Adipocyte (in vitro differentiated cells): Measurements from ENCODE around the gene TRAM2.

Experiments
- DNase-seq: peaks from one replicate; pipeline ENCODE4 v3.0.0-alpha.2; 2015; ENCODE audit warnings: low read depth
- H3K27me3 ChIP-seq: replicated peaks from 2 replicates; pipeline ENCODE4 v1.7.0; 2013; ENCODE audit warnings: mild to moderate bottlenecking, low read length, moderate library complexity; ENCODE audit not compliant: control insufficient read depth, insufficient read depth
- H3K36me3 ChIP-seq: 2 replicates; pipeline ENCODE4 v1.7.0; 2013; ENCODE audit warnings: low read length, mild to moderate bottlenecking, moderate library complexity; ENCODE audit not compliant: control insufficient read depth, insufficient read depth, severe bottlenecking
- H3K4me1 ChIP-seq: 2 replicates; pipeline ENCODE4 v1.7.0; 2013; ENCODE audit warnings: mild to moderate bottlenecking, low read length, moderate library complexity; ENCODE audit not compliant: control insufficient read depth, insufficient read depth
- H3K4me3 ChIP-seq: 2 replicates; pipeline ENCODE4 v1.7.0; 2013; ENCODE audit warnings: mild to moderate bottlenecking, low read length, moderate library complexity
- H3K9ac ChIP-seq: 2 replicates; pipeline ENCODE4 v1.7.0; 2013; ENCODE audit warnings: mild to moderate bottlenecking, low read length, moderate library complexity
- H3K9me3 ChIP-seq: 2 replicates; pipeline ENCODE4 v1.7.0; 2013; ENCODE audit warnings: mild to moderate bottlenecking, low read length, moderate library complexity; ENCODE audit not compliant: control insufficient read depth

TRAM2 gene

DNA sequence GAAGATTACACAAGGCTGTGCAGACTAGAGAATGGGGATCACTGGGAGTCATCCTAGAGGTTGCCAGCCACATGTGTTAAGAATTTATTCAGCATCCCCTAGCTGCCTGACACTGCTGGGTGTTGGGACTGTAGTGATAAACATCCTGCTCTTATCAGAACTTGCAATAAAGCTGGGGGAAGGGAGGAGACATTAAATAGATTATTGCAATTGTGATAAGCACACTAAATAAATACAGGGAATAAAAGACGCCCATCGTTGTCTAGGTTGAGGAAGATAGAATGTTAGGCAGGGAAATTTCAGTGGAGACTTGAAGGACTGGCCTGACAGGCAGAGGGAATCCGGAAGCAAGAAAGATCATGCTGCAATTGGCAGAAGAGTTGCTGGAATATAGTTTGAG is 33.2 kb upstream of the TRAM2 start:
- no peaks in the 10 kb centered on the region for H3K27me3 ChIP-seq
- no peak overlapping the region for H3K9ac ChIP-seq
- H3K9me3 ChIP-seq = no peaks in the 10 kb centered on the region
- H3K4me1 ChIP-seq = peaks cover 8% of the 10 kb centered on the region
- H3K36me3 ChIP-seq = no peaks in the 10 kb centered on the region
- DNase-seq = no peak
- no peak overlapping the region for H3K4me3 ChIP-seq

DNA sequence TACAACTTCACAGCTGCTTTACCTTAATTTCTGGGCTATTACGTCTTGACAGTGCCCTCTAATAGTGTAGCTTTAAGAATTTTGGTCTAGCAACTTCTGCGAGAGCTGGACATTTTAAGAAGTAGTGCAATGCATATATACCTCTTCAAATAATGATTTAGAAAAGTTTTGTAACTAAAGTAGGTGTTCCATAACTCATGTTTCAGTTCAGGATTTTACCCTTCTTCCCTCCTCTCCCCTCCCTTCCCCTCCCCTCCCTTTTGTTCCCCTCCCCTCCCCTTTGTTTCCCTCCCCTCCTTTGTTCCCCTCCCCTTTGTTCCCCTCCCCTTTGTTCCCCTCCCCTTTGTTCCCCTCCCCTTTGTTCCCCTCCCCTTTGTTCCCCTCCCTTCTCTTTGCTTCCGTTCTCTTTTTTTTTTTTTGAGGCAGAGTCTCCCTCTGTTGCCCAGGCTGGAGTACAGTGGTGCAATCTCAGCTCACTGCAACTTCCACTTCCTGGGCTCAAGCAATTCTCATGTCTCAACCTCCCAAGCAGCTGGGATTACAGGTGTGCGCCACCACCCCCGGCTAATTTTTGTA is 28.8 kb upstream of the TRAM2 start:
- Histone ChIP-seq H3K27me3 (no peaks in the 10 kb centered on the region), H3K9ac (no peak overlapping the region), H3K4me3 (no peak overlapping the region), H3K4me1 (peaks cover 17% of the 10 kb centered on the region), H3K36me3 (no peaks in the 10 kb centered on the region), H3K9me3 (no peaks in the 10 kb centered on the region)
- DNase-seq = no peak

DNA sequence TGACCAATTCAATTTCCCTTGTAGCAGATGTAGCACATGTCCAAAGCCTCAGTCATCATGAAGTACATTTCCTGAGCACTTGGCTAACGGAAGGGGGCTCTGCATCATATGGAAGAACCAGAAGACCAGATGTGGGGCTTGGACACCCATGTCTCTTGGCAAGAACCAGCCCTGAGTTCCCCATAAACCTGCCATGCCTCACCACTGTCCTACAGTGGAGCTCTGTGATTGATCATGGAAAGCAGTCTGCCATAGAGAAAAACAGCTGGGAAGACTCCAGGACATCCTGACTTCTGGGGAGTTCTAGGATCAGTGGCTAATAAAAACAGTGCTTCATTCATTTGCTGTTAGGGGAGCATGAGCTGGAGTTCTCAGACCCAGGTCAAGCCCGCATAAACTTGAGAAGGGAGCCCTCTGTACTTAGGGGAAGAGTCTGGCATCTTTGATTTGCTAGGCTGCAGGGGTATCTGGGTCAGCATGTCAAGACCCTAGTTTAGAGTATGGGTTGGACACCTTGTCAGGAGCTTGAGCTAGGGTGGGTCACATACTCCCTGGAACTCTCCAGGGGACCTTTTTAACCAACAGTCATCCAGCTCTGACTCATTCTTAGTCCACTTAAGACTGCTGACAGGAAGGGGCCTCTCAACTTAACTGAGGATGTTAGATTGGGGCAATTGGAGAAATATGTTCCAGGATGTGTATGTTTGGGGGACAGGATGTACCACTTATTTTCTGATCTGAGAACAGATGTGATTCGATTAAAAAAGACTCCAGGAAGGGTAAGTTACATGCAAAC is 26.3 kb upstream of the TRAM2 start:
- peaks cover 22% of the 10 kb centered on the region for H3K4me1 ChIP-seq
- H3K36me3 ChIP-seq = no peaks in the 10 kb centered on the region
- H3K9me3 ChIP-seq = no peaks in the 10 kb centered on the region
- no peak overlapping the region for H3K4me3 ChIP-seq
- no peaks in the 10 kb centered on the region for H3K27me3 ChIP-seq
- H3K9ac ChIP-seq = peak overlapping the region; percentile 52
- DNase-seq = peak; percentile 67

DNA sequence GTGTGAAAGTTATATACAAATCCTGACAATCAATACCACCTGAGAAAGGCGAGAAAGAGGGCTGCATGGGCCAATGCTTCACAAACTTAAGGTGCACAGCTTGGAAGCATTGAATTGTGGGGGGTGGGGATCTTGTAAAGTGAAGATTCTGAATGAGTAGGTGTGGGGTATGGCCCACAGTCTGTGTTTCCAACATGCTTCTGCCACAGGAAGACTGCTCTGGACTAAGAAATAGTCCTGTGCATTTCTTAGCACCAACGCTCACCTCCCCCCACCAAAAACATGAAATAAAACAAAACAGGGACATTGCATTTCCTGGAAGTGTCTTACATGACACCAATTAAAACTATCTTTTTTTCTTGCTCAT is 21.9 kb upstream of the TRAM2 start:
- Histone ChIP-seq H3K4me1 (peaks cover 60% of the 10 kb centered on the region), H3K4me3 (no peak overlapping the region), H3K36me3 (no peaks in the 10 kb centered on the region), H3K9me3 (no peaks in the 10 kb centered on the region), H3K9ac (peak overlapping the region; percentile 78), H3K27me3 (no peaks in the 10 kb centered on the region)
- DNase-seq = no peak

DNA sequence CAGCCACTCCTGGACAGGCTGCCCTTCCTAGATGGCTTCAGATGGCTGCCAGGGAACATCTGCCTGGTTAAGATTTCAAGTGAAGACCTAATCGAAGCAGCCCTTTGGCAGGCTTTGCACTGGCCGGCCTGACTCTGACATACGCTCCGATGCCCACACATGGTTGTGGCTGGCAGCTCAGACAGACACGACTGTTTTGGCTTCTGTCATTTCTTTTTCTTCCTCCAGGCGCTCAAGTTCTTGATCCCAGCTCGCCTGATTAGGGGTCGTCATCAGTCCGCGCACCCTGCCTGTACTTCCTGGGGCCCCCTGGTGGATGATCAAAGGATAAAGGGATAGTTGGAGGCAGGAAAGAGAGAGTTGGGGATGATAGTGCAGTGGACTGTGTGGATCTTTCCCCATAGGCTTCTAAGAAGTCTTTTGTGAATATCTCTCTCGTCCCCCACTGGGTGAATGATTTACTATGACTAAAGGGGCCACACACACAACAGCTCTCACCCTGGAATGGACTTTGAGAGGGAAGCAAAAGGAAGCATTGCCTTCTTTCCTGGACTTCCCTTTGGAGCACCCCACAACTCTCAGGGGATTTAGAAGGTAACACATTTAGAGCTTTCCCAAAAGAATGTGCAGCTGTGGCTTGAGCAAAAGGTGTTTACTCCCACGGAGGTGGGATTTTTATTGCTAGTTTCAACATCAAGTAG is 21.4 kb upstream of the TRAM2 start:
- H3K4me3 ChIP-seq = peak overlapping the region; percentile 35

DNA sequence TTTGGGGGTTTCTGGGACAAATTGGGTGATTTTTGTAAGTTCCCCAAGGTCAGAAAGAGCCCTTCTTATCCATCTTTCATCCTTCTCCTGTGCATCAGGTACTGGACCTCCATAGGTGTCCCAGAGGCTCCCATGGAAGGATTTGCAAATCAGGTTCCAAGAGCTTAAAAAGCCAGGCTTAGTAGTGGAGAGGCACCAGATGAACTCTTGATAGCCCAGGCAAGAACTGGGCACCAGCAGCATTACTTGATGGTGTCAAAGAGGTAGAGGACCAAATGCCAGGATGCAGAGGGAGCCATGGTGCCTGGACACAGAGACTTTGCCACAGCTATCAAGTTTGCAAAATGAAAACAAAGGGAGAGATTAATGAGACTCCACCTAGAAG is 20.9 kb upstream of the TRAM2 start:
- peak overlapping the region; percentile 35 for H3K4me3 ChIP-seq
- no peak for DNase-seq
- H3K36me3 ChIP-seq = no peaks in the 10 kb centered on the region
- no peaks in the 10 kb centered on the region for H3K9me3 ChIP-seq
- H3K9ac ChIP-seq = peak overlapping the region; percentile 78
- no peaks in the 10 kb centered on the region for H3K27me3 ChIP-seq
- H3K4me1 ChIP-seq = peaks cover 50% of the 10 kb centered on the region

More for the DNA sequence above, 21.4 kb upstream of the TRAM2 start:
- no peaks in the 10 kb centered on the region for H3K27me3 ChIP-seq
- peak; percentile 89 for DNase-seq
- peak overlapping the region; percentile 78 for H3K9ac ChIP-seq
- H3K4me1 ChIP-seq = peaks cover 55% of the 10 kb centered on the region
- H3K9me3 ChIP-seq = no peaks in the 10 kb centered on the region
- no peaks in the 10 kb centered on the region for H3K36me3 ChIP-seq

DNA sequence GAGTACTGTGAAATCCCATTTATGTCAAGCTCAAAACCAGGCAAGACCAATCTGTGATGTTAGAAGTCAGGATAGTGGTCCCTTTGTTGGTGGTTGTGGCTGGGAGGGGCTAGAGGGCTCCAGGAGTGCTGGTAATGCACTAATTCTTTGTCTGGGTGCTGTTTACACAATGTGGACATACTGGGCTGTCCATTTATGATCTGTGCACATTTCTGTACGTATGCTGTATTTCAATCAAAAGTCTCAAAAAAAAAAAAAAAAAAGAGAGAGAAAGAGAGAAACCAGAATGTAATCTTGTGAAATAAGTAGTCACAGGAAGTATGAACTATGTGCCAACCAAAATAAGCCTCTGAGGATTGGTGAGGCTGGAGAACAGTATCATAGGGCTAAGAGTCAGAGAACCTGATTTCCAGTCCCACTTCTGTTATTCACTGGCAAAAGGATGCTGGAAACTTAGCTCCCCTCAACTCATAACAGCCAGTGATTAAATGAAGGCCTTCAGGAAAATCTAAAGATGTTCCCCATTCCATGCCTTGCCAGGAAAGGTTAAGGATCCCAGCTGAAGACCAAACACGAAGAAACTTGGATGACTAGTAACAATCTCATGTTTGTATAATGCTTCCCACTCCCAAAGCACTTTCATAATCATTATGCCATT is 19.6 kb upstream of the TRAM2 start:
- Histone ChIP-seq H3K36me3 (no peaks in the 10 kb centered on the region), H3K9ac (peak overlapping the region; percentile 78), H3K4me1 (peaks cover 54% of the 10 kb centered on the region), H3K27me3 (no peaks in the 10 kb centered on the region), H3K4me3 (peak overlapping the region; percentile 42), H3K9me3 (no peaks in the 10 kb centered on the region)
- DNase-seq = peak; percentile 86

DNA sequence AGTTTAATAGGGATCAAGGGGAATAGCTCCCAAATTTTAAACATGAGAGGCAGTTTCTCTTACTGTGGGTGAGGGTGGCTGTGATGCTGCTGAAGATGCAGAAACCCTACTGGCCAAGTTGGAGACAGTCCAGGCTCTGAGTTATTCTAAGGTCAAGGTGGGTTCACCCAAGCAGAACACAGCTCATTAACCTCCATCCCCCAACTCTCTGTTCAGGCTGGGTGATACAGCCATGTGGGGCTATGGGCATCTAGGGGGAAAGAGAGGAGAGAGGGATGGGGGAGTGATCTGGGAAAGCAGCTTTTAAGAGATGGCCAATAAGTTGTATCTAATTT is 18.9 kb upstream of the TRAM2 start:
- no peaks in the 10 kb centered on the region for H3K36me3 ChIP-seq
- no peak for DNase-seq
- H3K9ac ChIP-seq = peak overlapping the region; percentile 78
- peak overlapping the region; percentile 42 for H3K4me3 ChIP-seq
- H3K27me3 ChIP-seq = no peaks in the 10 kb centered on the region
- no peaks in the 10 kb centered on the region for H3K9me3 ChIP-seq
- H3K4me1 ChIP-seq = peaks cover 59% of the 10 kb centered on the region

DNA sequence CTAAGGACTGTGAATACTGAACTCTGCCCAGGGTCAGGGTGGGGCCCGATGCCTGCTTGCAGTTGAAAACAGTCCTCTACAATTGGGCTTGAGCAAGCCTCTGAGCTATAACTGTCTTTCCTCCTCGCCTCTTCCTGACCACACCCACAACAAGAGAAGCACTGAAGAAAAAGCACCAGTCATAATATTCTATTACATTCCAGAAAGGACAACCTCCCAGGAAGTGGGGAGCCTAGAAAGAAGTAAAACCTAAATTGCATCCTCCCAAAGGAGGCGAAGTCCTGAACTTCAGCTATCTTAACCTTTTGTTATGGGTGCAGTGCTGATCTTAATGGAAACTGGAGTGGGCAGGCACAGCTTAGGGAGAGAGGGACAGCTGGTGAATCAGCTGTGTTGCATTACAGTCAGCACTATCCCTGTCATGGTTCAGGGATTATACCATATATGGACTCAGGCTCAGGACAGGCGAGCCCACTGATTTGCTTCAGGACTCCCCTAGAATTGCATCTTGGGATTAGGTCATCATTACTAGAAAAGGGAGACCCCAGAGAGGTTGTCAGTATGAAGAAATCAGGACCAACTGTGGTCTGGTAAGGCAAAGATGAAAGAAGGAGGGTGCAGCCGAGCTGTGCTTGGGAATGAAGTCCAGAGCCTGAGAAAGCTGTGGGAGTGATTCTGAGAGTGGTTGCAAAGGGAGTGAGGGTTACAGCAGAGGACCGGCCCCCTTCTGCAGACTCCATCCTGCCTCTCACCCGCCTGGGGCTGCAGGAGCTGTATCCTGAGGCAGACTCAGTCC is 18.3 kb upstream of the TRAM2 start:
- Histone ChIP-seq H3K27me3 (no peaks in the 10 kb centered on the region), H3K4me3 (peak overlapping the region; percentile 42), H3K36me3 (no peaks in the 10 kb centered on the region), H3K9me3 (no peaks in the 10 kb centered on the region), H3K4me1 (peaks cover 65% of the 10 kb centered on the region), H3K9ac (peak overlapping the region; percentile 78)
- peak; percentile 93 for DNase-seq

DNA sequence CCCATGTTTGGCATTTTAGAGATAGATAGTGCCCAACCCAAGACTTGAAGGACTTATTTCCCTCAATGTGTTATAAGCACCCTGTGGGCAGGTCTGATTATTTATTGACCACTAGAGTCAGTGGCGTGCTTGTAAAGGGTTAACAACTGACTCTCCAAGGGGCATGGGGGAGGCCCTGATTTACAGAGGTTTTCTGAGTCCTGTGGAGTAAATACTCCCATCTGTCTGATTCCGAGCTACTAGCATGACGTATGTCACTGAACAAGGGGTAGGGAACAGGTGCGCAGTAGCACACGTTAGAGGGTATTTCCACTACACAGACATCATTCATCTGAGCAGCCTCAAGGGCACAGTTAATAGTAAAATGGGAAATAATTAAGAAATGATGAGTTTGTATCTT is 17.4 kb upstream of the TRAM2 start:
- H3K4me3 ChIP-seq = no peak overlapping the region
- H3K4me1 ChIP-seq = peaks cover 70% of the 10 kb centered on the region
- H3K36me3 ChIP-seq = no peaks in the 10 kb centered on the region
- H3K27me3 ChIP-seq = no peaks in the 10 kb centered on the region
- peak overlapping the region; percentile 78 for H3K9ac ChIP-seq
- DNase-seq = no peak
- H3K9me3 ChIP-seq = no peaks in the 10 kb centered on the region
